Glomerular visceral epithelial cell (primary cell): ENCODE data around the gene C3orf22.

Experiments
- DNase-seq: peaks from one replicate; pipeline ENCODE4 v3.0.0-alpha.2; 2016; ENCODE audit errors: extremely low spot score

Gene C3orf22

DNA sequence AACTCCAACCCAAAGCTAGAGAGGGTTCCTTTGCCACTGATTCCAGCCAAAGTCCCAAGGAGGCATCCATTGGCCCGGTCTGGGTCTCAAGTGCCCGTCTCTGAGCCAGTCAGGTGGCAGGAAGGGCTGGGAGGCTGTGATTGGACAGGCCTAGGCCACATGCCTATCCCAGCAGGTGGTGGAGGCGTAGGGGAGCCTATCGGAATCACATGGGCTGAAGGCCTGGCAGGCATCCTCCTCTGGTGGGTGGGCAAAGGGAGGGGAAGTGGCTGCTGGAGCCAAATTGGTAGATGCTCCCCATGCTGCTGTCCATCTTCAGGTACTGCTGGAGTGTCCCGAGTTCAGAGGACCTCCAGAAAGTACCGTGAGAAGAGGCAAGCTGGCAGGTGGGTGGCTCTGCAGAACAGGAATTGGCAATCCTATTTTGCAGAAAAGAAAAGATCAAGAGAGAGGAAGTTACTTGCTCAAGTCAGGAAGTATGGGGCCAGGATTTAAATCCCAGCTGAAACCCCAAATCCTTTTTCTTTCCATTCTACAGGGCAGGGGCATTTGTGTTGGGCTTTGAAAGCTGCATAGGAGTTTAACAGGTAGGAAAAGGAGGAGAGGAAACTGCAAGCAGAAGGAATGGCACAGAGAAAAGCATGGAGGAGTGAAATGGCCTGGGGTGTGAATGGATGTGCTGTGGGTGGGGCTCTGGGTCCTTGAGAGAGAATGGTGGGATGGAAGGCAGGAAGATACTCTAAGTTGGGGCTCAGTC is 31.1 kb downstream of the C3orf22 start:
- DNase-seq, result no peak

DNA sequence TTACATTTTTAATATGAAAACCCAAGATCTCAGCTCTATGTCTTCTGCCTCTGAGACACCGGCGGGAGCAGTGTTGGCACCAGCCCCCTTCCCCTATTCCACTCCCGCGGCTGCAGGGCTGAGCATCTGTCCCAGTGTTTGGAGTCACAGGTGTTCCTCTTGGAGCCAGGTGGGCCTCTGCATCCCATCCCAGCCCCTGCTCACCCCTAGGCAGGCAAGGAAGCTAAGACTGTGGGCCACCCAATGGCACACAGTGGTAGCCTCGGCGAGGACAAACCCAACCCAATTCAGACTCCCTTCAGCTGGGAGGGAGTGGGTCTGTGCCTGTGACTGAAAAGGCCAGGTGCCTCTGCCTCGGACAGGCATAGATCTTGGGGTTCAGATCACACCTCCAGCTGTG is 31.7 kb downstream of the C3orf22 start:
- DNase-seq, result no peak

- no peak for DNase-seq
Observed at GRCh38 chr3:126526668-126527005, 32.1 kb downstream of the C3orf22 start.

- no peak for DNase-seq
Observed at GRCh38 chr3:126525853-126526667, 32.7 kb downstream of the C3orf22 start.

DNA sequence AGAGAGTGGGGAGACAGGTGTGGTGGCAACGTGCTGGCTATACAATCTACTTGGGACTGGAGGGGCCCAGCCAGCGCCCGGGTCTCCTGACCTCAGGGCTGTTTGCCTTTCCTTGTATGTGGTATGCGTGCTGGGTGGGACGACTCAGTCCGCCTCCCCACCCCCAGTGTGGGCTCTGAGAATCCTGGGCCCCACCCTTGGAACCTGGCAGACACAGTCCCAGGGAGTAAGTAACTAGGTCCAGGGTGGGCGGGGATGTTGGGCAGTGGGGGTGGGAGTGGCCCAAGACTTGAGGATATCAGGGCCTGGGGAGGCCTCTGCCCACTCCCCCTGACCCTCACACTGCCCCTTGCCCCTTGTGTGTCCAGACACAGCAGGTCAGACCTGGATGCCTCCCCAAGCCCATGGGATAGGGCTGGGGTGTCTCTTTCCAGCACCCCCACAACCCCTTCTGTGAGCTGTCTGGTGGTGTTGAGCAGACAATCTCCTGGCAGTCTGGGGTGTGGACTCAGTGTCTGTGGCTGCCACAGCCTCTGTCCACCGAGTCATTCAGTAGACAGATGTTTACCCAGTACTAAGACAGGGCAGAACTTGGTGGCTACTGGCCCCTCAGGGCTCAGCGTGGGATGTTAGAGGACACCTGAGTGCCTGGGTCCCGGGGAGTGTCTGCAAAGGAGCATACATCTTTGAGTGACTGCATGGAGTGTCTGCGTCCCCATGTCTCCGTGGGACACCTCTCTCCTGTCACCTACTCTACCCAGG is 33.5 kb downstream of the C3orf22 start:
- DNase-seq, result no peak

DNA sequence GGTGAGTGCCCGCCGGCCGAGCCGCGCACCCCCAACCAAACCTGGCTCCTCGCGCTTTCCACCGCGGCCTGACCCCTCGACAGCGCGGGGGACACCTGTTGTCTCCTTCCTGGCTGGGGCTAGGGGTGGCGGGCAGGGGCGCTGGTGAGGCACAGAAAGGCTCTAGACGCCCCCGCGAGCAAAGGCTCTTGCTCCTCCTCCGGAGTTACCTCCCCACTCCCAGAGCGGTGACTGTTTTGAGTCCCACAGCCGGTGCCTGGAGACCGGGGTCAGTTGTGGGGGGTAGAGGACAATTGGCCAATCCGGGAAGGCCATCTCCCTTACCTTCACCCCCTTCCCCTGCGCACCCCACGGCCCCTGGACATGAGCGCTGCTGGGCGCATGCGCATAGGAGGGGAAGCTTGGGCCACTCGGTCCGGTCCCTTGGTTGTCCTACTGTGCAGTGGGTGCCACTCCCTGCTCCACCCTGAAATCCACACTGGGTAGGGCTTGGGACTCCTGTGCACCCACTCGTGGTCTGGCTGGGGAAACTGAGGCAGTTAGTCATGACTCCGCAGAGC is 34.2 kb downstream of the C3orf22 start:
- peak; percentile 17 for DNase-seq

- peak; percentile 43 for DNase-seq
Observed at GRCh38 chr3:126523745-126524428, 34.8 kb downstream of the C3orf22 start, which contains the start of gene CHST13. TSS of gene CHST13 (plus strand) at chr3:126524155. CDS start at chr3:126524333, 178 bp downstream.

DNA sequence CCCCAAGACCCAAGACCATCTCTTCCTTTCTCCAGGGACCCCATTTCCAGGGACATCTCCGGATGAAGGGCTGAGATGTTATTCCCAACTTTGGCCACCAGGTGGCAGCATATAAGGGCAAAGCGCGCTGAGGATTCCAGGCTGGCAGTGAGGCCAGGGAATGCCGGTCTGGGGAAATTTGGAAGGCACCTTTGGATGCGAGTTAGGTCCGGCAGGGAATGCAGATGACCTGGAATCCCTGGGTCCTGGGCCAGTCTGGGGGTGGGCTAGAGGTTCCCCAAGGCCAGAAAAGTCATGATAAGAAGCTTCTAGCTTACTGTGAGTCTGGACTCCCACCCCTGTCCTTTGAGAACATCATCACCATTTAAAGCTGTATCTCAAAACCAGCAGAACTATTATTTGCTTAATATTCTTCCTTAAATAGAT is 36.4 kb downstream of the C3orf22 start:
- DNase-seq, result peak; percentile 49

DNA sequence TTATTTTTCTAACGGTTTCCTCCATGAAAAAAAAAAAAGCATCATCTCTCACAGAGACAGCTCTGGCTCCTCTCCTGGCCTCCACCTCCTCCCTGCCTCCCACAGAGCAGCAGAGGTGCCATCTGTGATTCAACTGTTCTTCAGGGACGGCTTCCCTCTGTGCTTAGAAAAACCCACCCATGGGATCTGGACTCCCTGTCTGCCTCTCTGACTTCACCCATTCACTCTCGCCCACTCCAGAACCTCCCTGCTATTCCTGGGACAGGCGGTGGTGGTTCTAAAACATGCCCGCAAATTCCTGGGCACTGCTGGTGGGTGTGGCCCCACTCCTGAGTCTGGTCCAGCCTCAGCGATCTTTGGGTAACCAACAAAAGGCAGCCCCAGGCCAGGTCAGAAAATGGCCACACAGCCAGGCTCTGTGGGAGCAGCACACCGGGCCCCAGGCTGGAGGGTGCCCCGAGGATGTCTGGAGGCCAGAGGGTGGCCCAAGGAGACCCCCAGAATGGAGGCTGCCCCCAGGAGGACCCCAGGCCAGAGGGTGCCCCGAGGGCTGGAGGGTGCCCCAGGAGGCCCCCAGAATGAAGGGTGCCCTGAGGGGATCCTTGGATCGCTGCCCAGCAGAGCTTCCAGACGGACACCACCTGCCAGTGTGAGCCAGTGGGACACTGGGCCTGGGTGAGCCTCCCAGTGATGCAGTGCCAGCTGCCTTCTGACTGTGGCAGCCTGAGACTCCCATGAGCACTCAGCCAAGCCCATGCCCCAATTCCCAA is 37.4 kb downstream of the C3orf22 start:
- no peak for DNase-seq

DNA sequence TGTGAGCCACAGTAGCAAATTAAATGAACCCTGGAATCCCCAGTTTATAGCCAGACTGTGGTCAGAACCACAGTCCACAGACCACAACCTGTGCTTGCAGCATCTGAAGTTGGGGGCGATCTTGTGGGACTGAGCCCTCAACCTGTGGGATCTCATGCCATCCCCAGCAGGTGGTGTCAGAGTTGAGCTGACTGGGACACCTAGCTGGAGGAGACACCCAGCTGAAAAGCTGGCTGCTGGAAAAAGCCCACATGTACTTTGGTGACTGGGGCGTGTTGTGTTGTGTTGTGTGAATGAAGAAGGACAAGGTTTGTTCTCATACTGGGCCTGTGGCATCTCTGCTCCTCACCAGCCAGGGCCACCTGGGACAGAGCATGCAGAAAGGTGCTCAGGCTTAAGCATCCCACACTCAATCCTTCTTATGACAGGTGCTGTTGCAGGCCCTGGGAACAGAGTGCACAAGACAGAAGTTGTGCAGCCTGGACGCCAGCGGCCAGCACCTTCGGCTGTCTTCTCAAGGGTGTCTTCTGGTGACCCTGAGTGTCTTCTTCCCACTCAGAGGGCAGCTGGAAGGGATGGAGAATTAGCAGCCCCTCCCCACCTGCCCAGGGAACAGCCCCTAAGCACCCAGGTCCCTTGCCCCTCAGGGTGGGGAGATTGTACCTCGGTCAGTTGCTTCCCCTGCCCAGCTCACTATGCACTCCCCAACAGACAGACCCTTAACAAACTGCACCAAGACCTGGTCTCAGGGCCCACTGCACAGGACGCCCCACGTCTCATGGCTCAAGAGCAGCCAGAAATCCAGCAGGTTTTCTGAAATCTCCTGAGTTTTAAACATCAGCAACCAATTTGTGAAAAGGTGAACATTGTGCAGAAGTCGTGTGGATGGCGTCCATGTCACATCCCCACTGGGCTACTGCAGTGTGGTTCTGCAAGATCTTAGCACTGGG is 39.0 kb downstream of the C3orf22 start:
- no peak for DNase-seq

GRCh38 chr3:126518779-126519177 is 40.0 kb downstream of the C3orf22 start:
- no peak for DNase-seq

GRCh38 chr3:126517986-126518778 is 40.5 kb downstream of the C3orf22 start:
- DNase-seq, result no peak

DNA sequence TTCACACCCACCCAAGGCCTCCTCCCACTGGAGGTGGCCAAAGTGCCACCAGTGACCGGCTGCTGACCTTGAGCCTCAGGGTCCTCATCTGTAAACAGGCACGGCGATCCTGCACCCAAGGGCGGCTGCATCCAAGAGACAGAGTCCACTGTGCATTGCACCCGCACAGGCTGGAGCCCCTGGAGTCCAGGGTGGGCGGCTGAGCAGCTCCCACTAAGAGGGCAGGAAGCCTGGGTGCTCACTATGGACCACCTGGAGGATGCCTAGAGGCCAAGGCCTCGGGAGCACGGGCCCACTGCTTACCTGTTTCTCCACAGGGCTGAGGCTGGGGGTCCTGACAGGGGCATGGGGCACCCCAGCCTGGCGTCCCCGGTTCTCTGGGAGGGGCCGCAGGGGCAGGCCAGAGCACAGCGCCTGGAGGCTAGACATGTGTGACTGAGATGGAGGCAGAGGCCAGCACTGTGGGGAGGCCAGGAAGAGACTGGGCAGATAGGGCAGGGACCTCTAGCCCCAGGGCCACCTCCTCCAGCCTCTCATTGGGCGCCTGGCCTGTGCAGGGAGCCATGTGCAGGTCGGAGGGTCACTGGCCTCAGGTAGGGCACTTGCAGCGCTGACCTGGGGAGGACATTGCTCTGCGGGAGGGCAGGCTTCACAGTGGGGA is 41.3 kb downstream of the C3orf22 start, which contains the start of gene UROC1:
UROC1 (minus strand) TSS at position 483 of the 661 bp plus-strand sequence; CDS start at position 429, 54 bp downstream.
- DNase-seq, result no peak

GRCh38 chr3:126516936-126517290 is 41.8 kb downstream of the C3orf22 start:
- DNase-seq, result no peak

- DNase-seq, result no peak
Observed at GRCh38 chr3:126516152-126516935, 42.4 kb downstream of the C3orf22 start.

- no peak for DNase-seq
Observed at GRCh38 chr3:126515066-126515706, 43.5 kb downstream of the C3orf22 start.

DNA sequence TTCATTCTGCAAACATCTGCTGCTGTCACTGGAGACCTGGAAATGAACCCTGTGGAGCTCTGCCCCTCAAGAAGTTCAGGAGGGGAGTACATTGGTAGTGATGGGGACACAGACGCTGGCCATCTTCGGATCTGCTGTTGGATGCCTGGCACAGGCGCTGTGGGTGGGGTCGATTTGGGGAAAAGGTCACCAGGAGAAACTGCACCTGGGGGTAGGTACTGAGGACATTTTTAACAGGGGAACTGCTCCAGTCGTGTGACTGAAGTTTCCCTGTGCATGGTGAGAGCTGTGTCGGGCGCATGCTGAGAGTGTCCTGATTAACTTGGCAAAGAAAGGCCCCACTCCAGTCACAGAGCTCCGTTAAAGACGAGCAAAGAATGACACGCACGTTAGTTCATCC is 44.6 kb downstream of the C3orf22 start:
- no peak for DNase-seq
